A172 (cell line): ENCODE data around the gene NFIB. TPM values are rescaled to one million over a fixed set of nuclear protein-coding genes. Genes with fewer than 3 reads are reported as not detected.

ENCODE experiments used
- DNase-seq: peaks from one replicate; pipeline ENCODE4 v3.0.0-alpha.2; 2015; ENCODE audit warnings: low spot score
- total RNA-seq: library from RNA; depleted of rRNA; stranded (reverse); fragments of >200 nt; shearing (Covaris generic); gene quantifications from 2 replicates; pipeline ENCODE4 v1.2.3, GENCODE V29; 2014

The NFIB gene
- total RNA-seq, 1 experiment from 2014 or later: 4.7 TPM

DNA sequence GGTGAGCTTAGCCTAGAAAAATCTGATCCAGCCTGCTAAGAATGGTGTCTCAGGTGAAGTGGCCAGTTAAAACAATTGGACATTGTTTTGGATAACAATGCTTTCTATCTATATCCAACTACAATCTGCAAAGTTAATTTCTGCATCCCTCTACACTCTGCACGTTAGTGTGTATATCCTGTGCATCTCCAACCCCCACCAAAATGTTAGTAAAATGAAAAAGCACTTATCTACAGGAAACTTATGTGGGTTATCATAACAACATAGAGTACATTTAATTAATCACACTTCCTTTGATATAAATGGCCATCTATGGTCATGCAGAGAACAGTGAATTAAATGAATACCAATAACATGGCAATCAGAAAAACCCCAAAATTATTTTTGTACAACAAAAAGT is 158.7 kb downstream of the NFIB start:
- DNase-seq: no peak

DNA sequence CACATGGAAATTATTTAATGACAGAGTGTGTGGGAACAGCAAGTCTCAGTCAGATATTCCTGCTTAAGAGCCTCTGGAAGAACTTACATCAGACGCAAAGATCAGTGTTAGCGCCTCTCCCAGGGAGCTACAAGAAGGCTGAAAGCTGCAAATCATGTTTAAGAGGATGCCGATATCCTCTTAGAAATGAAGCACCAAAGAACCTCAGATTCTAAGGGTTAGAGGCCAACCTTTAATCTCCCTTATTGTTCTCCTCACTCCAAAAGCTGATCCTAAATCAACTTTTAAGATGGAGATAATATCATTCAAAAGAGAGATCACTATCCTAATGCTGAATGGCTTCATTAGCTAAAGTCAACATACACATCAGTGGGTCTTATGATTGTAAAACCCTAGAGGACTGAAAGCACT is 160.6 kb downstream of the NFIB start:
- DNase-seq: no peak

- no peak for DNase-seq
These were observed 162.5 kb downstream of the NFIB start for GRCh38 chr9:14151451-14151850.

GRCh38 chr9:14148501-14149103 is 165.3 kb downstream of the NFIB start:
- DNase-seq: no peak

GRCh38 chr9:14147738-14148137 is 166.2 kb downstream of the NFIB start:
- no peak for DNase-seq

GRCh38 chr9:14146201-14146874 is 167.6 kb downstream of the NFIB start:
- DNase-seq: no peak

DNA sequence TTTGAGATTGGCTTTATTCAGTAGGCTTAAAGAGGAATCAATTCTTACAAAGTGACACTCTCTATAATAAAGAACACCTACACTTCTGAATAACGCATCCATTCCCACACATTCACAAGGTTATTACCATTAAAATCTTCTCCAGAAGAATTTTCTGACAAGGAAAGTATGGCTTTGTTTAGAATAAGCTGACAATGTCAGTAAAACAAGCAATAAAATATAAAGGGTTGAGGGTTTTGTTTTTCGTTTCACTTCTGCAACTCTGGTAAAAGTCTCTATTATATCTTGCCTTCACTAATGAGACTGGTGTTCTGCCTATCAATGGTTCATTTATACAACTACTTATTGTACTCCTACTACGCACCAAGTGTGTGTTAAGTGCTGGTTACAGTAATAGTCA is 169.7 kb downstream of the NFIB start:
- DNase-seq: no peak

GRCh38 chr9:14141699-14142098 is 172.2 kb downstream of the NFIB start:
- DNase-seq: no peak

DNA sequence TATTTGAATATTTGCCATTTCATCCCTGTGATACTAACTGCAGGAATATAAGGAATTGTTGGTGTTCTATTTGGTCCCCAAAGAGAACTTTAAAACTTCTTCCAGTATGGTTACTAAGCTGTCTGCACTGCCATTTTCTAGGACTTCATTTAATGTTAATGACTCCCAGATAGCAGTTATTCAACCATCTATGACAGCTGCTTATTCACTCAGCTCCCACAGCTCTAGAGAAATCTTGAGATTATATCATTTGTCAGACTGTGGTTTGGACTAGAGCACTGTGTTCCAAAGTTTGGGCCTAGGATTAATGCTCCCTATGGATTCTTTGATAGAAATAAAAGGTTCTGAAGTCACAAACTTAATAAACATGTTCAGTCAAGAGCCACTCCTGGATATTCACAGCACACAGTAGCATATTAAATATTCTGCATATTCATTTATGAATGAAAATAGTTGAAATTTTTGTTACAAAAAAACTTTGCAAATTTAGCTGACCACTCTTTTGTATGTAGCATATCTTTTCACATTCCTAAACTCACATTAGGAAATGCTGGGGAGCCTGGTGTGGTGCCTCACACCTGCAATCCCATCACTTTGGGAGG is 173.7 kb downstream of the NFIB start:
- DNase-seq: no peak

GRCh38 chr9:14139287-14139686 is 174.7 kb downstream of the NFIB start:
- DNase-seq: no peak

DNA sequence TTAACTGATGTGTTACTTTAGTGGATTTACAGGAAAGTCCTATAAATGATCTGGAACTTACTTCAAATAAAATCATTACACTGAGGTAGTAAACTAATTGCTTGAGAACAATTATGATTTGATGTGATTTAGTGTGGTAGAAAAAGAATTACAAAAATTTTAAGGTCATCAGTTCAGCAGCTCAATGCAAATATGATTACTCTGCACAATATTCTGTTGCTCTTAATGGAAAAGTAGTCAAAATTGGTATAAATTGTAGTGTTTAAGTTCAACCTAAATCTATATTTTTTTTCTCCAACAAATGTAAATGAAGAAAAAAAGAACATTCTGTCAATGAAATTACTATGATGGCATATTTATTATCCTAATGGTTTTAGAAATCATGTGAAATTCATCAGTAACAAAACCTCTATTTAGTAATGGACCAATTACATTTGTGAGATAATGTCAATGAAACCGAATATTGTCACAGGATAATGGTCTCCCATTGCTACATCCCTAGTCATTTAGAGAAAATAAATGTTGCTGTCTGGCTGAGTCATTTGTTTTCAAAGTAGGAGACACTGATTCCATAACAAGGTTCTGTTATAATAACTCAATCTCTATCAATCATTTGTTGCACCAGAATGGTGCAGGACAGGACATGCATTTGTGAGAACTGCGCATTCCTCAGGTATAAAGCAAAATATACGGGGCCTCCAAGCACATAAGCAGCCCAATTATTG is 177.1 kb downstream of the NFIB start:
- no peak for DNase-seq

DNA sequence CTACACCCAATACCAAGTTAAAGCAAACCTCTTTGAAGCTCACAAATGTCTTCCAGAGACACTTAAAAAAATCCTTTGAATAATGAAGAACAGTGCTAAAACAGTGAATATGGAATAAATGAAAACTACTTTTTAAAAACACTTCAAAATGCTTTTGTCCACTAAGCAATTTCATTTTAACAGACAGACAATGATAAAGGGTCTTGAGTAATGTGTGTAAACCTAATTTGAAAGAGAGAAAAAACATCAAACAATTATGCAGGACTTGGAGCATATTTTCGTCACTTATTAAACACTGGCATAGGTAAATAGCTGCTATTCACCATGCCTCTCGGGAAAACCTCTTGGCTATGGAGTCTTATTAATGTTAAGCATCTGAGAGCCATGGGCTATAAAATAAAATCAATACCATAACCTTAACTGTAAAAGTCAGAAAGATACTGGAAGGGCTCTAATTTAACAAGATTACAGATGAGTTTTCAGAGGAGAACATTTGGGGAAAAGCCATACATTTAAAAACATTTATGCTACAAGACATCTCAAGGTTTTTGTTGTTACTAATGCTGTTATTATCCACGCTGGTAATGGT is 177.8 kb downstream of the NFIB start:
- no peak for DNase-seq

GRCh38 chr9:14135421-14135820 is 178.5 kb downstream of the NFIB start:
- no peak for DNase-seq

DNA sequence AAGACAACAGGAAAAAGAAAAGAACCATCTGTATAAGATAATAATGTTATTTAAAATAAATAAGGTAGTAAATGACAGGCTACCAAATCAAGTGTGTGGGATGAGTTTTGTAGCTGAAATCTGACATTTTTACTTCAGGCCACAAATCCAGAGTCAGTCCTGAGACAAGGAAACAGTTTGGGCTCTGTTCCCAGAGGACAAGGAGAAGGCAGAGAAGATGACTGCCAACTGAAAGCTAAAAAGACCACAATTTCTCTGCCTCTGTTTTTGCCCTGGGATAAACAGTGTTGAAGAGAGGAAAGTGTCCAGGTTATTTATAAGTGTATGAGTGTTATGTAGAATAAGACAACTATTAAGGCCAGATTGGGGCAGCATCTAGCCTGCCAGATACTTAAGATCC is 180.5 kb downstream of the NFIB start:
- no peak for DNase-seq

DNA sequence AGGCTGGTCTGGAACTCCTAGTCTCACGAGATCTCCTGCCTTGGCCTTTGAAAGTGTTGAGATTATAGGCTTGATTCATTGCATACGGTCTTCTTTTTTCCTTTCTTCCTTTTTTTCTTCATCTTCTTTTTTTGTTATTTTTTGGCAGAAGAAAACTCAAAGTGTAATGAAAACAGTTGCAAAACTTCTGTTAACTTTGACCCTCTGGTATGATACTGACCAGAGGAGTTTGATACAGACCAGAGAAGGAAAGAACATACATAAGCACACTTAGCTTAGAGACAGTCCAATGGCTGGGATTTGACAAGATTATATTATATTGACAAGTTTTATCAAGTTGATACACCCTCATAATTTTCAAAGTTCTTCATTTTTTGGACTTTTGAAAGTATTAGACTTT is 181.2 kb downstream of the NFIB start:
- no peak for DNase-seq

GRCh38 chr9:14131356-14132088 is 182.4 kb downstream of the NFIB start:
- no peak for DNase-seq

DNA sequence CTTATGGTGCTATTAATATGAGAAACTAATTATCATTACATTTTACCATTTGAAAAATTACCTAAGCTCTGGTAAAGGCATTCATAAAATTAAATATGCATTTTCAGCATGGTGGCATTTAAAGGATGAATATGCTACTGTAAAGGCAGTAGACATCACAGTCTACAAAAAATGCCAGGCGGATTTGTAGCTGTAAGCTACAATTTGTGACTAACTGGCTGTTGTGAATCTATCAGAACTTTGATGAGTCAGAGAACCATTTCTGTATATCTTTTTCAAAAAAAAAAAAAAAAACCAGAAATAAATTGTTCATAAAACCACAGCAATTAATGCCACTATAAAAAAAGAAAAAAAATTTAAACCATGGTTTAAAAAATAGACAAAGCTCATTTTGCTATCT is 186.3 kb downstream of the NFIB start:
- no peak for DNase-seq

DNA sequence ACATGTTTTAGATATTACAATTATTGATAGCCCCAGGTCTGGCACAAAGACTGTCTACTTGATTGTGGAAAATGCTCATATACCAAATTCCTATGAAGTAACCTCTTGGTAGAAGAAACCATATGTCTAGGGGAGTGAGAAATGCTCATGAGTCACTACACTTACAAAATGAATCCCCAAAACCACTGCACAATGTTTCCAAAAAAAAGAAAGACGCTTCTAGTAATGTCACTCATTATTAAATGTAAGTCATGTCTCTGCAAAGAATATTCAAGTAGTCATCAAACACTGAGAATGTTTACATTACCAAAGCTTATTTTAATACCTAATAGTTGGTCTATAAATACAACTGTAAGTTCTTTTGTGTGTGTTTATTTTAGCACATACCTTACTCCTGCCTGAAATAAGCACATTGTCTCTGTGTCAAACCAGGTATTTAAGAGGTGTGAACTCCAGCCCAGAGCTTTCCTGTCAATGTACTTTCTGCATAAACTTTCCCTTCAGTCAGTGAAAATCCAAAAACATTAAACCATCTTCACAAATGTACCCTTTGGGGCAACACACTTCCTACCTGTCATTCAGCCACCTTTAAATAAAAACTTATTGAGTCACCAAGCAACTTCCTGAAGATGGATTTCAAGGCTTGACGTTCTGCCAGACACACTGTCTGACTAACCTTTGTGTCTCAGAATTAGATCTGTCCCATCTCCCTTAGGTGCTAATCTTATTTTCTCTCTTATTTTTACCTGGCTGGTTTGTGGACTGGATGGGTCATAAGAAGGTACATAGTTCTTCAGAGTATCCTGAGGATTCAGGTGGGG is 194.0 kb downstream of the NFIB start:
- DNase-seq: peak; percentile 8

- DNase-seq: no peak
These were observed 201.7 kb downstream of the NFIB start for GRCh38 chr9:14112226-14112625.

DNA sequence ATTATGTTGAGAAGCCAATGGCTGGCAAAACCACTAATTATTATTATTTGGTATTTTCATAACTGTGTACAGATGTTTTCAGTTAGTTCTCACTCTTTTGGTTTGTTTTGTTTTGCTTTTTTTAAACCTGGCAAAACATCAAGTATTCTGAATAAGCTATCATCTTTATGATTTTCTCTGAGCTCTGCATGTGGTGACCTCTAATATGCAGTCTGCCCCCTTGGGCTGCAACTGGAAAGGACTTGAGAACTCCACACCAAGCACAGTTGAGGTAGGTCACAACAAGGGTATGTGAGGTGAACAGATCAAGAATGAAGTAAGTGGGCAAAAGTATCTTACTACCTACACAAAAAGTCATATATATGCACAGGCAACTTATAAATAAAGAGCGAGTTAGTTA is 202.2 kb downstream of the NFIB start:
- DNase-seq: no peak

- DNase-seq: no peak
These were observed 206.0 kb downstream of the NFIB start for GRCh38 chr9:14107977-14108376.
